ENCODE results near the gene CCDC177.

The CCDC177 gene

DNA sequence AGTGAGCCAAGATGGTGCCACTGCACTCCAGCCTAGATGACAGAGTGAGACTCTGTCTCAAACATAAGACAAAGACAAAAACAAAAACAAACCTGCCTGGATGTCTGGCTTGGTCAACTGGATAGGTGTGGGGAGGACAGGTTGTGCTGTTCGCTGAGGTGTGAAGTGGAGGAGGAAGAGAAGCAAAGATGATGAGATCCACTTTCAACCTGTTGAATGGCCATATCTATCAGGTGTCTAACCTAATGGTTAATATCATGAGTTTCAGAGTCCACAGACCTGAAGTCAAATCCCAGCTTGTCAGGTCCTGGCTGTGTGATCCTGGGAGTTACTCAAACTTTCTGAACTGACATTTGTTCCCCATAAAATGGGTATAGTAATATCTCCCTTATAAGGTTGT is 9.7 kb upstream of the CCDC177 start:
- Histone ChIP-seq H3K36me3 (ENCODE audit: insufficient read depth, low read length) (no peaks in the 10 kb centered on the region), H3K9ac (ENCODE audit: low read depth, low read length) (no peak overlapping the region), H3K9me3 (ENCODE audit: control insufficient read depth, insufficient read depth, low read length) (no peaks in the 10 kb centered on the region), H3K4me1 (ENCODE audit: insufficient read depth, low read length) (peaks cover 4% of the 10 kb centered on the region; the same call in 1 of the 2 replicates)

DNA sequence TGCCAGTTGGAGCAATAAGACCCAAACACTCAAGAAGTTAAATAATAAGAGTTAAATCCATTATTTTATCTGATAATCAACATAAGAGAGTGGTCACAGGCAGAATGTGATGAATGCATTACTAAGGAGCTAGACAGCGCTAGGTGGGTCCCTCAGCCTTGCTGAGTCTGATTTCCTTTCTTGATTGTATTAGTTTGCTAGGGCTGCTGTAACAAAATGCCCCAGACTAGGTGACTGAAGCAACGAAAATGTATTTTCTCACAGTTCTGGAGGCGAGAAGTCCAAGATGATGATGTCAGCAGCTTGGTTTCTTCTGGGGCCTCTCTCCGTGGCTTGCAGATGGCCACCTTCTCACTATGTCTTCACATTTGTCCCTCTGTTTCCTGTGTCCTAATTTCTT is 8.2 kb upstream of the CCDC177 start:
- Histone ChIP-seq H3K9ac (ENCODE audit: low read depth, low read length) (no peak overlapping the region), H3K9me3 (ENCODE audit: control insufficient read depth, insufficient read depth, low read length) (no peaks in the 10 kb centered on the region), H3K36me3 (ENCODE audit: insufficient read depth, low read length) (no peaks in the 10 kb centered on the region), H3K4me1 (ENCODE audit: insufficient read depth, low read length) (peaks cover 4% of the 10 kb centered on the region; the same call in 1 of the 2 replicates)

- Histone ChIP-seq H3K36me3 (ENCODE audit: insufficient read depth, low read length) (no peaks in the 10 kb centered on the region), H3K9me3 (ENCODE audit: control insufficient read depth, insufficient read depth, low read length) (no peaks in the 10 kb centered on the region), H3K4me1 (ENCODE audit: insufficient read depth, low read length) (peaks cover 4% of the 10 kb centered on the region; the same call in 1 of the 2 replicates), H3K9ac (ENCODE audit: low read depth, low read length) (no peak overlapping the region)
These were observed 7.5 kb upstream of the CCDC177 start for GRCh38 chr14:69582212-69582611.

- Histone ChIP-seq H3K9ac (ENCODE audit: low read depth, low read length) (no peak overlapping the region), H3K36me3 (ENCODE audit: insufficient read depth, low read length) (no peaks in the 10 kb centered on the region), H3K4me1 (ENCODE audit: insufficient read depth, low read length) (peaks cover 4% of the 10 kb centered on the region; the same call in 1 of the 2 replicates), H3K9me3 (ENCODE audit: control insufficient read depth, insufficient read depth, low read length) (no peaks in the 10 kb centered on the region)
These were observed 6.8 kb upstream of the CCDC177 start for GRCh38 chr14:69581316-69581935.

DNA sequence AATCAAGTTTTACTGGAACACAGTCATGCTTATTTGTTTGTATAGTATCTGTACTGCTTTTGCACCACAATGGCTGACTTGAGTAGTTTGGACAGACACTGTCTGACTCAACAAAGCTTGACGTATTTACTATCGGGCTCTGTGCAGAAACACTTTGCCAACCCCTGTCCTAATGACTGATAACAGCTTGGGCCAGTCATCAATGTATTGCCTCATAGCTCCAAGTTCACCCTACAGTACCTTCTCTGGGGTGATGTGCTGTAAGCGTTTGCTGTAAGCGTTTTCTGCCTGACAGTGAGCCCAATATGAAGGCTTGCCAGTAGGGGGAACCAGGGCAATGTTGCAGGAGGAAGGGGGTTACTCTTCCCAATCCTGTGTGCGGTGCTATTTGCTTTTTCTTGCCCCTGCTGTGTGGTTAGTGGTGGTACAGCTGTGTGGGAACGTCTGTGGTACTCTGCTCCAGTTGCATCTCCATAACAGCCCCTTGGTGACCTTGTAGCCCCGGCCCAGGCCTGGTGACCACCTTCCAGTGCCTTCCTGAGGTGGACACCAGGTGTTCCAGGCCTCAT is 5.4 kb upstream of the CCDC177 start:
- Histone ChIP-seq H3K36me3 (ENCODE audit: insufficient read depth, low read length) (no peaks in the 10 kb centered on the region), H3K9me3 (ENCODE audit: control insufficient read depth, insufficient read depth, low read length) (no peaks in the 10 kb centered on the region), H3K4me1 (ENCODE audit: insufficient read depth, low read length) (peaks cover 4% of the 10 kb centered on the region; the same call in 1 of the 2 replicates), H3K9ac (ENCODE audit: low read depth, low read length) (no peak overlapping the region)

GRCh38 chr14:69579476-69579875 is 4.8 kb upstream of the CCDC177 start:
- Histone ChIP-seq H3K9me3 (ENCODE audit: control insufficient read depth, insufficient read depth, low read length) (no peaks in the 10 kb centered on the region), H3K9ac (ENCODE audit: low read depth, low read length) (no peak overlapping the region), H3K4me1 (ENCODE audit: insufficient read depth, low read length) (peaks cover 4% of the 10 kb centered on the region; the same call in 1 of the 2 replicates), H3K36me3 (ENCODE audit: insufficient read depth, low read length) (no peaks in the 10 kb centered on the region)

DNA sequence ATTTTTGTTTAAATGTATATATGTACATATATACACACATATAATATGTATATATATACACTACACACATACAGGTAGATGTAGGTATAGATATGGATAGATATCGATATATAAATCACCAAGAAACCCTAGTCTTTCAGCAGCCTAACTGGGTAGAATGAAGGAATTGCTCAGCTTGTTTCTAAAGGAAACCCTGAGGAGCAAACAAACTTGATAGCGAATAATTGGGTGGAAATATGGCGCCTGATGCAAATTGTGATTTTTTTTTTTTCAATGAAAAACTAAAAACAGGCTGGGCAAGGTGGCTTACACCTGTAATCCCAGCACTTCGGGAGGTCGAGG is 254 bp upstream of the CCDC177 start:
- Histone ChIP-seq H3K4me1 (ENCODE audit: insufficient read depth, low read length) (peaks cover 3% of the 10 kb centered on the region; the same call in 1 of the 2 replicates), H3K9ac (ENCODE audit: low read depth, low read length) (no peak overlapping the region), H3K9me3 (ENCODE audit: control insufficient read depth, insufficient read depth, low read length) (peaks cover 6% of the 10 kb centered on the region), H3K36me3 (ENCODE audit: insufficient read depth, low read length) (no peaks in the 10 kb centered on the region)

GRCh38 chr14:69573831-69574262 is 824 bp downstream of the CCDC177 start:
- H3K9ac ChIP-seq (ENCODE audit: low read depth, low read length): no peak overlapping the region
- H3K9me3 ChIP-seq (ENCODE audit: control insufficient read depth, insufficient read depth, low read length): peaks cover 6% of the 10 kb centered on the region
- no peaks in the 10 kb centered on the region for H3K4me1 ChIP-seq (ENCODE audit: insufficient read depth, low read length)
- no peaks in the 10 kb centered on the region for H3K36me3 ChIP-seq (ENCODE audit: insufficient read depth, low read length)

DNA sequence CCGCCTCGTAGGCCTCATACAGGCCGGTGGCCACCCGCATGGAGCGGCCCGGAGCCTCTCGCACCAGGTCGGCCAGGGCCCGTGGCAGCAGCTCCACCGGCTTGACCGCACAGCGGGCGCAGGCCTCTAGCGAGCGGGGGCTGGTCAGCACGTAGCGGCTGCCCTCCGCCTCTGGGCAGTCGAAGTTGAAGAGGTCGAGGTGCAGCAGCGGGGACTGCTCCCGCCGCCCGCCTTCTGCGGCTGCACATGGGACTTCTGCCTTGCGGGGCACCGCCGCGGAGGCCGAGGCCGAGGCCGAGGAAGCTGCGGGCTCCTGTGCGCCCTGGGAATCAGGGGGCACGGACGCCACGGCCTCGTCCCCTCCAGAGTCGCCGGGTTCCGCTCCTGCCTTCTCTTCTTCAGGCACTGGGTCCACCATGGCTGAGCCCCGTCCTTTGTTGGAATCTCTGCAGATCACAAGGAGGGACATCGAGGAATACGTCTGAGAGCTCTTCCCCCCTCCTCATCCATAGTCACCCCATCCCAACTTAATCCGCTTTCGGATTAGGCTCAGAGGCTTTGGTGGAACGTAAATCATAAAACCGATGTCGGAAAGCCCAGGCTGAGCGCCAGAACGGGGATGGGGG is 1.4 kb downstream of the CCDC177 start:
- Histone ChIP-seq H3K36me3 (ENCODE audit: insufficient read depth, low read length) (no peaks in the 10 kb centered on the region), H3K9ac (ENCODE audit: low read depth, low read length) (no peak overlapping the region), H3K4me1 (ENCODE audit: insufficient read depth, low read length) (no peaks in the 10 kb centered on the region), H3K9me3 (ENCODE audit: control insufficient read depth, insufficient read depth, low read length) (peaks cover 6% of the 10 kb centered on the region)

DNA sequence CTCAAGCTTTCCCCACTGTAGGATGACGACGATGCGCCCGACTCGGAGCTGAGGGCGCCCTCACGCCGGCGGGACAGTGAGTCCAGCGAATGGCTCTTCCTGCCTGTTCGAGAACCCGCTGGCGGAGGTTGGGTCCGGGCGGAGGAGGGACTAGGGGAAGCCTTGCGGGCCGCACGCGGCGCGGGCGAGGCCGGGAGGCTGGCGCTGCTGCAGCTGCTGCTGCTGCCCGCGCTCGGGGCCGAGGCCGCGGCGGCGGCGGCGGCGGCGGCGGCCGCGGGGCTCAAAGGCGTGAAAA is 1.9 kb downstream of the CCDC177 start:
- Histone ChIP-seq H3K36me3 (ENCODE audit: insufficient read depth, low read length) (no peaks in the 10 kb centered on the region), H3K9me3 (ENCODE audit: control insufficient read depth, insufficient read depth, low read length) (peaks cover 6% of the 10 kb centered on the region), H3K9ac (ENCODE audit: low read depth, low read length) (no peak overlapping the region), H3K4me1 (ENCODE audit: insufficient read depth, low read length) (no peaks in the 10 kb centered on the region)

- no peaks in the 10 kb centered on the region for H3K4me1 ChIP-seq (ENCODE audit: insufficient read depth, low read length)
- peaks cover 6% of the 10 kb centered on the region for H3K9me3 ChIP-seq (ENCODE audit: control insufficient read depth, insufficient read depth, low read length)
- H3K36me3 ChIP-seq (ENCODE audit: insufficient read depth, low read length): no peaks in the 10 kb centered on the region
- peak overlapping the region; percentile 43 for H3K9ac ChIP-seq (ENCODE audit: low read depth, low read length)
These were observed 2.4 kb downstream of the CCDC177 start for GRCh38 chr14:69572030-69572840.

GRCh38 chr14:69571449-69572029 is 3.1 kb downstream of the CCDC177 start:
- Histone ChIP-seq H3K9me3 (ENCODE audit: control insufficient read depth, insufficient read depth, low read length) (peaks cover 6% of the 10 kb centered on the region), H3K36me3 (ENCODE audit: insufficient read depth, low read length) (no peaks in the 10 kb centered on the region), H3K4me1 (ENCODE audit: insufficient read depth, low read length) (no peaks in the 10 kb centered on the region), H3K9ac (ENCODE audit: low read depth, low read length) (peak overlapping the region; percentile 43)

DNA sequence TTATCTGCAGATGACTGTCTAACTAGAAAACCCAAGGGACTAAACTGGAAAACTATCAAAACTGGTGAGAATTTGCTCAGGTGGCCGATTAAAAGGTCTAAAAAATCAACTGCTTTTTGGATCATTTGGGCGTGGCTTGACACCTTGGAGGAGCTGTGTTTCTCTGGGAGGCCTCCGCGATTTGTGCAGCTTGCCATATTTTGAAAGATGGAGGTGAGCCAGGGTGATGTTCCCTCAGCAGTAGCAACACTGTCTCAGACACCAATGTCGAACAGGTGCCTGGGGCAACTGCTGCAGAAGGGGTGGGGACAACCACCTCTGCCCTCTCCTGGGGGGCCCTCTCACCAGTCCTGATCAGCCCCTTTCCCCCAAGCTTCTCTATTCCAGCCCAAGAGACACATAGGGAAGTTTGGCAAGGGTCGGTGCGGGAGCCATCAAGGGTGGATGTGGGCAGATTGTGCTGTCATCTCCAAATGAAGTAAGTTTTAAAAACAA is 3.8 kb downstream of the CCDC177 start:
- H3K36me3 ChIP-seq (ENCODE audit: insufficient read depth, low read length): no peaks in the 10 kb centered on the region
- H3K4me1 ChIP-seq (ENCODE audit: insufficient read depth, low read length): no peaks in the 10 kb centered on the region
- H3K9me3 ChIP-seq (ENCODE audit: control insufficient read depth, insufficient read depth, low read length): peaks cover 6% of the 10 kb centered on the region
- no peak overlapping the region for H3K9ac ChIP-seq (ENCODE audit: low read depth, low read length)

- Histone ChIP-seq H3K4me1 (ENCODE audit: insufficient read depth, low read length) (no peaks in the 10 kb centered on the region), H3K9me3 (ENCODE audit: control insufficient read depth, insufficient read depth, low read length) (peaks cover 6% of the 10 kb centered on the region), H3K9ac (ENCODE audit: low read depth, low read length) (no peak overlapping the region), H3K36me3 (ENCODE audit: insufficient read depth, low read length) (no peaks in the 10 kb centered on the region)
These were observed 4.8 kb downstream of the CCDC177 start for GRCh38 chr14:69569859-69570258.

Data from ES-I3 (cell line).